HFF-Myc (cell line): ENCODE data around the gene TFB2M.
A peak's percentile ranks its signal among the peaks of the same experiment; 100 is the strongest.
"Not testable (repeated sequence)": the region's sequence is repeated elsewhere in the genome, so short reads cannot be mapped to it uniquely, and the experiment has no call there.

ENCODE experiments used
- DNase-seq: peaks from one replicate; pipeline ENCODE4 v3.0.0-alpha.2; 2011; ENCODE audit warnings: low read depth; ENCODE audit errors: extremely low read depth
- H3K4me3 ChIP-seq: replicated peaks from 2 replicates; pipeline ENCODE4 v1.5.1; 2011; ENCODE audit warnings: low read depth, mild to moderate bottlenecking, control low read depth, low read length
- CTCF ChIP-seq: IDR thresholded peaks from 2 replicates; pipeline ENCODE4 v1.5.1; 2012; ENCODE audit warnings: mild to moderate bottlenecking, low read depth, low read length, control low read depth; ENCODE audit errors: missing control alignments

The TFB2M gene

GRCh38 chr1:246566813-246567645 is 968 bp upstream of the TFB2M start:
- DNase-seq: no peak
- no peak for TF ChIP-seq CTCF
- peak overlapping the region; percentile 99 for H3K4me3 ChIP-seq

- TF ChIP-seq CTCF: no peak
- peak overlapping the region; percentile 99 for H3K4me3 ChIP-seq
- no peak for DNase-seq
Observed at GRCh38 chr1:246565751-246566127, 322 bp downstream of the TFB2M start.

GRCh38 chr1:246564839-246565750 is 966 bp downstream of the TFB2M start:
- H3K4me3 ChIP-seq: peak overlapping the region; percentile 99
- no peak for TF ChIP-seq CTCF
- DNase-seq: no peak

- H3K4me3 ChIP-seq, DNase-seq: not testable (repeated sequence)
Observed at GRCh38 chr1:246560833-246561232, 5.2 kb downstream of the TFB2M start.

- no peak for TF ChIP-seq CTCF
- no peak for DNase-seq
- H3K4me3 ChIP-seq: no peak overlapping the region
Observed at GRCh38 chr1:246559310-246559709, 6.8 kb downstream of the TFB2M start.

GRCh38 chr1:246558041-246558440 is 8.0 kb downstream of the TFB2M start:
- no peak for DNase-seq
- no peak overlapping the region for H3K4me3 ChIP-seq
- no peak for TF ChIP-seq CTCF

- no peak for TF ChIP-seq CTCF
- no peak for DNase-seq
- H3K4me3 ChIP-seq: no peak overlapping the region
Observed at GRCh38 chr1:246554201-246554600, 11.9 kb downstream of the TFB2M start.
